Loucy (cell line): ENCODE data around the gene SPOPL.

Experiments used
- CTCF ChIP-seq: fragments of 200-600 bp; sonication (generic); conservative IDR thresholded peaks from 2 replicates; pipeline ENCODE4 v1.5.1; 2014; ENCODE audit warnings: mild to moderate bottlenecking, antibody characterized with exemption, low read length
- EZH2phosphoT487 ChIP-seq: fragments of 200-600 bp; IDR thresholded peaks from 2 replicates; pipeline ENCODE4 v1.6.1; 2018; ENCODE audit warnings: antibody characterized with exemption, mild to moderate bottlenecking, moderate library complexity, borderline replicate concordance

- TF ChIP-seq CTCF: no peak
- no peak for TF ChIP-seq EZH2phosphoT487
These were observed 10.1 kb upstream of the SPOPL start for GRCh38 chr2:138491495-138491862.
